Psoas muscle (tissue), 8 donors: ENCODE measurements around the gene PSMD12. TPM values are rescaled to one million over a fixed set of nuclear protein-coding genes. Genes with fewer than 3 reads are reported as not detected.

Experiments used
- ATAC-seq, 4 donors: fragments of 200-7000 bp; cut with Tn5 transposase; one replicate each; pipeline ENCODE4 v1.9.1; 2020; ENCODE audit warnings: moderate library complexity in 3 of 4, mild to moderate bottlenecking in 2 of 4
- DNase-seq, 2 donors: peaks; one replicate each; pipeline ENCODE4 v3.0.0-alpha.2; 2020
- H3K27ac ChIP-seq: fragments of 200-600 bp; one replicate; pipeline ENCODE4 v1.8.0; 2022
- H3K27me3 ChIP-seq, 3 donors: fragments of 200-600 bp in 1 of 3; one replicate each; pipeline versions ENCODE4 v1.6.1 to v1.8.0; 2013 to 2022; ENCODE audit warnings: low read length in 2 of 3, mild to moderate bottlenecking in 2 of 3, moderate library complexity in 1 of 3; ENCODE audit not compliant: insufficient read depth in 3 of 3
- H3K36me3 ChIP-seq, 2 donors: fragments of 200-600 bp in 1 of 2; one replicate each; pipeline versions ENCODE4 v1.6.1 to v1.8.0; 2013 to 2022; ENCODE audit warnings: low read depth in 1 of 2, mild to moderate bottlenecking in 1 of 2, moderate library complexity in 1 of 2; ENCODE audit not compliant: insufficient read depth in 1 of 2
- H3K4me1 ChIP-seq: fragments of 200-600 bp; one replicate; pipeline ENCODE4 v1.8.0; 2022
- H3K4me3 ChIP-seq: fragments of 200-600 bp; one replicate; pipeline ENCODE4 v1.8.0; 2022; ENCODE audit warnings: mild to moderate bottlenecking
- H3K9me3 ChIP-seq: fragments of 200-600 bp; one replicate; pipeline ENCODE4 v1.8.0; 2022
- CTCF ChIP-seq: fragments of 200-600 bp; IDR thresholded peaks from one replicate; pipeline ENCODE4 v1.8.0; 2022; ENCODE audit warnings: antibody characterized with exemption
- WGBS, 3 donors: extraction: QIAGEN DNeasy Blood & Tissue Kit; methylation state at CpG; one replicate each; pipeline versions ENCODE4 v1.1.6 to v1.1.7; 2013; 5-methylcytosine and 5-hydroxymethylcytosine counted together
- intact Hi-C, 2 donors: fragments of 100-400 bp; cut with DNase I; formaldehyde crosslinking; loops; one replicate each; pipeline versions ENCODE4 v1.11.0 to v1.14.2; 2022
- polyA plus RNA-seq, 3 donors: library from polyadenylated mRNA; stranded (reverse); fragments of 200-250 nt; gene quantifications; one replicate each; pipeline ENCODE4 v1.2.3, GENCODE V29; 2013
- total RNA-seq, 4 donors: library from RNA; stranded (reverse); fragmentation: NEBNext Ultra II Directional in 2 of 4; extraction: Animal tissue kit (Norgen Biotek cat#: 25700) in 2 of 4; gene quantifications; one replicate each; pipeline versions ENCODE4 v1.2.1 to v1.2.4, GENCODE V29; 2021 to 2023
- donor health status: healthy with polysubstance abuse.
- donor health status: DM: no; HTN: no; CAD: no; lungs with moderate emphysema.
- donor health status: Bipolar disorder and iron deficiency.
- donor health status: healthy.
- donor health status: DM: yes; HTN: yes; CAD: no.
- donor health status: DM: no; HTN: no; CAD: no.
- donor health status: DM: no; HTN: no; CAD: no.
- donor health status: DM: yes; HTN: yes; CAD: no.

The PSMD12 gene
- total and polyA plus RNA-seq, 7 donors, result 66.6 to 281 (median 121) TPM

GRCh38 chr17:67385122-67385988, 19.0 kb upstream of the PSMD12 start:
- H3K9me3 ChIP-seq, result no peaks in the 10 kb centered on the region
- DNase-seq (no peak), ATAC-seq (no peak)
- H3K36me3 ChIP-seq, result no peaks in the 10 kb centered on the region
- no peaks in the 10 kb centered on the region for H3K4me1 ChIP-seq
- intact Hi-C loops, result no loop called here
- no peak overlapping the region for H3K4me3 ChIP-seq
- H3K27ac ChIP-seq, result no peak overlapping the region
- TF ChIP-seq CTCF, result no peak
- WGBS, 3 donors, result 73 to 86% (median 75%) methylated on average over 20 of the region's 20 CpGs
- no peaks in the 10 kb centered on the region for H3K27me3 ChIP-seq

GRCh38 chr17:67381929-67382257, 15.5 kb upstream of the PSMD12 start:
- DNase-seq (no peak), ATAC-seq (no peak)
- Histone ChIP-seq H3K9me3 (no peaks in the 10 kb centered on the region), H3K36me3 (peaks cover 0 to 2% of the 10 kb centered on the region in 2 donors), H3K4me3 (no peak overlapping the region), H3K27ac (no peak overlapping the region), H3K27me3 (no peaks in the 10 kb centered on the region), H3K4me1 (peaks cover 1% of the 10 kb centered on the region)
- no peak for TF ChIP-seq CTCF
- intact Hi-C loops, result loop anchor here in 1 of 2 donors (2.0 kb wide), 1 partner anchor 93 kb away; no protein-coding TSS in a partner anchor
- WGBS, 3 donors, result 44 to 91% (median 58%) methylated on average over 1 of the region's 1 CpG

GRCh38 chr17:67379251-67379630, 12.9 kb upstream of the PSMD12 start:
- peaks cover 10% of the 10 kb centered on the region for H3K4me1 ChIP-seq

GRCh38 chr17:67378454-67379250, 12.3 kb upstream of the PSMD12 start:
- Histone ChIP-seq H3K9me3 (no peaks in the 10 kb centered on the region), H3K4me3 (peak overlapping the region; percentile 88), H3K27ac (peak overlapping the region; percentile 63), H3K27me3 (no peaks in the 10 kb centered on the region), H3K4me1 (peaks cover 10% of the 10 kb centered on the region), H3K36me3 (peaks cover 0 to 2% of the 10 kb centered on the region in 2 donors)
- peak; percentile 94 for TF ChIP-seq CTCF
- peak; percentile 83 to 91 for DNase-seq
- peak; percentile 80 to 88 (median 84) for ATAC-seq
- WGBS, 3 donors, result 0 to 1% (median 0%) methylated on average over 28 to 72 of the region's 72 CpGs
- intact Hi-C loops, result loop anchor here (1.0 to 5.0 kb wide), 4 partner anchors 97 to 310 kb away; no protein-coding TSS in a partner anchor

More at GRCh38 chr17:67379251-67379630, 12.9 kb upstream of the PSMD12 start:
- 36 to 44% (median 36%) methylated on average over 8 of the region's 8 CpGs for WGBS, 3 donors
- intact Hi-C loops, result loop anchor here (2.0 to 5.0 kb wide), 3 partner anchors 223 to 310 kb away; no protein-coding TSS in a partner anchor
- TF ChIP-seq CTCF, result no peak
- H3K27me3 ChIP-seq, result no peaks in the 10 kb centered on the region
- H3K27ac ChIP-seq, result peak overlapping the region; percentile 63
- peaks cover 0 to 2% of the 10 kb centered on the region in 2 donors for H3K36me3 ChIP-seq
- H3K9me3 ChIP-seq, result no peaks in the 10 kb centered on the region
- peak overlapping the region; percentile 88 for H3K4me3 ChIP-seq
- DNase-seq (no peak), ATAC-seq (no peak)
